Adrenal gland (tissue), 5 donors: Measurements from ENCODE around the gene STAMBPL1.
A peak's percentile ranks its signal among the peaks of the same experiment; 100 is the strongest.

Experiments used
- CTCF ChIP-seq, 6 experiments: fragments of 450-650 bp in 4 of 6; fragments of 200-600 bp in 2 of 6; sonication (generic) in 1 of 6; IDR thresholded peaks; 1 replicate in 5 of 6; 2 replicates in 1 of 6; pipeline versions ENCODE4 v1.5.1 to v1.8.0; 2016 to 2021; ENCODE audit warnings: antibody characterized with exemption in 6 of 6, mild to moderate bottlenecking in 2 of 6, moderate library complexity in 1 of 6
- POLR2A ChIP-seq, 2 donors: fragments of 450-650 bp; IDR thresholded peaks; one replicate each; pipeline ENCODE4 v1.6.1; 2017; ENCODE audit warnings: antibody characterized with exemption in 2 of 2, mild to moderate bottlenecking in 2 of 2, moderate library complexity in 1 of 2
- donor health status: DM: no; HTN: no; CAD: no.

DNA sequence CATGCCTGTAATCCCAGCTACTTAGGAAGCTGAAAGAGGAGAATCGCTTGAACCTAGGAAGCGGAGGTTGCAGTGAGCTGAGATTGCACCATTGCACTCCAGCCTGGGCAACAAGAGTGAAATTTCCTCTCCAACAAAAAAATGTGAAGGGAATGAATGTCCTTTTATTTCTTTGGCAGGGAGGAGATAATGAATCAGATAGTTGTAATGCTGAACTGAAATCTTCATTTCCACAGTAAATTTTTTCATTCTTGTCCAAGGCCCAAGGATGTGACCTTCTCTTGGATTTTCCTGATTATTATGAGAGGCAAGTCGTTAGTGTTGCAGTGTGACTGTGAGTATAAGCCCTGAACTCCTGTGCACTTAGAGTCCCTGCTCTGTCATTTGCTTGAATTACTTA, 13.6 kb downstream of the STAMBPL1 start:
- peak in 1 of 2 donors; percentile 53 for TF ChIP-seq POLR2A (IDR thresholded peaks at IDR 0.05)
- no peak for TF ChIP-seq CTCF (IDR thresholded peaks at IDR 0.05)
